ENCODE results near the gene FKBP1A.

The FKBP1A gene

DNA sequence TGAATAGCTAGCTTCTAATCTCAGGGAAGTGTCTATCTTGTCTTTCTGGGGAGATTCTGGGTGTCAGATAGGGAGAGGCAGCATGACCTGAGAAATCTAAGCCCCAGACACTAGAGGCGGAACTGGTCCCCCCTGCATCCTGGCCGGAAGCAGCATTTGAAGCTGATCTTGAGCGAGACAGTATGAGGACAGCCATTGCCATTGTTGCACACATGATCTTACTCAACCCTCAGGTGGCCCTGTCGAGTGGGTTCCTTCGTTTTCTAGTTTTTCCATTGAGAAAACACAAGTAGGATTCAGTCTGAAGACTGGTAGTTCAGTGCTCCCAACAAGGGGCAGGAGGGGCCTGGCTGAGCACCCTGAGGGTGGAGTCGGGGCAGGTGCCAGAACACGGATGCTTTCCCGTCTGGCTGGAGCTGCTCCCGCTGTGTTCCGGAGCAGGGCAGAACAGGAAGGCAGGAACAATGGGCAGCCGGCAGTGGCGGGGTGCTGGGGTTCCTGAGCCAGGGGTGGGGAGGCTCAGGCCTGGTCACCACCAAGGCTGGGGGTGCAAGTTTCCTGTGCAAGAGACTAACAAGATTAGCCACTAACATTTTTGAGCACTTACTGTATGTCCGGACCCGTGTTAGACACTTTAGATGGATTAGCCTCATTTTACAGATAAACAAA is 56.0 kb downstream of the FKBP1A start:
- no peak overlapping the region for H3K27ac ChIP-seq
- DNase-seq: no peak

GRCh38 chr20:1335961-1336698 is 56.7 kb downstream of the FKBP1A start:
- no peak overlapping the region for H3K4me3 ChIP-seq (ENCODE audit: low read depth, low read length)
- peaks cover 5% of the 10 kb centered on the region; the same call in 1 of the 2 replicates for H3K36me3 ChIP-seq
- TF ChIP-seq CTCF (IDR thresholded peaks at IDR 0.05; ENCODE audit: low read depth, low read length): no peak
- H3K27ac ChIP-seq: no peak overlapping the region
- no peaks in the 10 kb centered on the region for H3K27me3 ChIP-seq (ENCODE audit: insufficient read depth, low read depth, severe bottlenecking)
- H3K9me3 ChIP-seq (ENCODE audit: severe bottlenecking): no peaks in the 10 kb centered on the region
- DNase-seq: no peak

More for the DNA sequence above, 56.0 kb downstream of the FKBP1A start:
- TF ChIP-seq CTCF (IDR thresholded peaks at IDR 0.05; ENCODE audit: low read depth, low read length): no peak
- Histone ChIP-seq H3K36me3 (peaks cover 5% of the 10 kb centered on the region; the same call in 1 of the 2 replicates), H3K4me3 (ENCODE audit: low read depth, low read length) (no peak overlapping the region), H3K27me3 (ENCODE audit: insufficient read depth, low read depth, severe bottlenecking) (no peaks in the 10 kb centered on the region), H3K9me3 (ENCODE audit: severe bottlenecking) (no peaks in the 10 kb centered on the region)

DNA sequence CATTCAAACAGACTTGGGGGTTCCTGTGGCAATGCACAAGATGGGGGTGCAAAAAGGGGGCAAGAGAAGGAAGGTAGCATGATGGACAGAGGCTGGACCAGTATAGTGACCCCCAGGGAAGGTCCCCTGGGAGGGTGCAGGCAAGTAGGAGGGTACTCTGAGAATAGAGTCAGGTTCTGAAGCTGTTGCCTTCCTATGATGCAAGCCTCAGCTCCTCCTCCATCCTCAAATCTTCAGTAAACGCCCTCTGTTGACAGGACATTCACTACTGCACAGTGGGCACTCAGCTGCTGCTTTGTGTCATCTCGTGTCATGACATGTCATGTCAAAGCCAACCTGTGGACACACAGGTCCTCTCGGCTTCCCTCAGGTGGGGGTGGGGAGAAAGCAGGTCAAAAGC is 58.1 kb downstream of the FKBP1A start:
- no peaks in the 10 kb centered on the region for H3K27me3 ChIP-seq (ENCODE audit: insufficient read depth, low read depth, severe bottlenecking)

DNA sequence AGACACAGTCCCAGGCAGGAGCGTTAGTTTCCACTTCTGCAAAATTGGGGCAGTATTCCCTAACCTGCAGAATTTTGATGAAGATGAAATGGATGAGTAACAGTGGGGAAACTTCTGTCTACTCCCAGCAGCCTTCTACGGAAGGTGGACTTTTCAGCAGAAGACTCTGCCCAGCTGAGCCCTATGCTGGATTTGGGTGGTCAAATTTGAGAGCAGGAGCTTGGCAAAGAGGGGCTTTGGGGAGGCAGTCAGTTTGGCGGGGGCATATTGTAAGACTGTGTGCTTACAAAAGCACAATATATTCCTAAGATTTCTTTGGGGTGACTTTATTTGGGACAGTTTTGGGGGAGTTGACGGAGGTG is 58.5 kb downstream of the FKBP1A start:
- H3K27me3 ChIP-seq (ENCODE audit: insufficient read depth, low read depth, severe bottlenecking): no peaks in the 10 kb centered on the region
- H3K9me3 ChIP-seq (ENCODE audit: severe bottlenecking): no peaks in the 10 kb centered on the region
- TF ChIP-seq CTCF (IDR thresholded peaks at IDR 0.05; ENCODE audit: low read depth, low read length): no peak
- peaks cover 5% of the 10 kb centered on the region for H3K36me3 ChIP-seq
- DNase-seq: no peak
- H3K4me3 ChIP-seq (ENCODE audit: low read depth, low read length): no peak overlapping the region
- H3K27ac ChIP-seq: no peak overlapping the region

More for the DNA sequence above, 58.1 kb downstream of the FKBP1A start:
- H3K4me3 ChIP-seq (ENCODE audit: low read depth, low read length): no peak overlapping the region
- no peak; the same call in 1 of the 2 replicates for TF ChIP-seq CTCF (IDR thresholded peaks at IDR 0.05; ENCODE audit: low read depth, low read length)
- H3K27ac ChIP-seq: no peak overlapping the region
- DNase-seq: no peak
- H3K9me3 ChIP-seq (ENCODE audit: severe bottlenecking): no peaks in the 10 kb centered on the region
- peaks cover 5% of the 10 kb centered on the region for H3K36me3 ChIP-seq

DNA sequence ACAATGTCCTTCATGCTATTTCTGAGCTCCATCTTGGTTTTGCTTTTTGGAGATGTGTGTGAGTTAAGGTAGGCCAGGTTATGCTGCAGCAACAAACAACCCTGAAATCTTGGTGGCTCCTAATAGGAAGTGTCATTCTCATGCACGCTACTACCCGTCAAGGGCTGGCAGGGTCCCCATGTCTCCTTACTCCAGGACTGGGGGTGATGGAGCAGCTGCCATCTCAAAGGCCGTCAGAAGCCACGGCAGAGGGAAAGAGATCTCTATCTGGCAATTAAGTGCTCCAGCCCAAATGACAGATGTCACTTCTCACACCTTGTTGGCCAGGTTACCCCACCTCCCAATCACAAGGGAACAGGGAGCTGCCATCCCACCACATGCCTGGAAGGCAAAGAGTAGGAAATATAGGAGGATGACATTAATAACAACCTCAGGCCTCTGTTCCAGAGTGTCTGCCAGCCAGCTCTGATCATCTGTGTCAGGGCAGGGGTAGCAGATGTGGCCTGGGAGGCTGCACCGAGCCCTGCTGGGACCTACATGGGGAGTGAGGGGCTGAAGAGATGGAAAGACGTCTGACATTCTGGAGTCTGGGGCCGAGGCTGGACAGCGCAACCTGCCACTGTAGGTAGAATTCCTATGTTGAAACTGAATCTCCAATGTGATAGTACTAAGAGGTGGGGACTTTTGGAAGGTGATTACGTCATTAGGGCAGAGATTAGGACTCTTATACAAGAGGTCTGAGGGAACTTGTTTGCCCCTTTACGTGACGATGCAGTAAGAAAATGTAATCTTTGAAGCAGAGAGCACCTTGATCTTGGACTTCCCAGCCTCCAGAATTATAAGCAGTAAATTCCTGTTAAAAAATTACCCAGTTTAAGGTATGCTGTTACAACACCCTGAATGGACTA is 59.1 kb downstream of the FKBP1A start:
- Histone ChIP-seq H3K27me3 (ENCODE audit: insufficient read depth, low read depth, severe bottlenecking) (no peaks in the 10 kb centered on the region), H3K9me3 (ENCODE audit: severe bottlenecking) (no peaks in the 10 kb centered on the region), H3K4me3 (ENCODE audit: low read depth, low read length) (no peak overlapping the region), H3K27ac (no peak overlapping the region), H3K36me3 (peaks cover 5% of the 10 kb centered on the region)
- TF ChIP-seq CTCF (IDR thresholded peaks at IDR 0.05; ENCODE audit: low read depth, low read length): no peak
- no peak for DNase-seq

Measured in WERI-Rb-1 (cell line).